Stimulated activated effector memory CD8-positive, alpha-beta T cell treated with anti-CD3 and anti-CD28 coated beads, Interleukin-12 subunit alpha, Interleukin-12 subunit beta, amount 100 ng/mL, for 72 hours (primary cell): Measurements from ENCODE around the gene TMEM94.

ENCODE experiments used
- ATAC-seq: fragments of 150-1000 bp; cut with Tn5 transposase; 2 replicates; pipeline ENCODE4 v1.10.0; 2021
- DNase-seq, 2 donors: peaks; one replicate each; pipeline ENCODE4 v3.0.0; 2021 to 2022; ENCODE audit warnings: low spot score in 2 of 2
- H3K27ac Mint-ChIP-seq: one replicate; pipeline ENCODE4 v1.8.0; 2022; ENCODE audit warnings: mild to moderate bottlenecking, mixed read lengths
- H3K36me3 Mint-ChIP-seq: one replicate; pipeline ENCODE4 v1.8.0; 2022; ENCODE audit warnings: mild to moderate bottlenecking, mixed read lengths
- H3K4me1 Mint-ChIP-seq: one replicate; pipeline ENCODE4 v1.8.0; 2022; ENCODE audit warnings: mixed read lengths
- H3K4me3 Mint-ChIP-seq: one replicate; pipeline ENCODE4 v1.8.0; 2022; ENCODE audit warnings: mild to moderate bottlenecking, mixed read lengths
- H3K9me3 Mint-ChIP-seq: one replicate; pipeline ENCODE4 v1.8.0; 2022; ENCODE audit warnings: mixed read lengths

TMEM94 gene

DNA sequence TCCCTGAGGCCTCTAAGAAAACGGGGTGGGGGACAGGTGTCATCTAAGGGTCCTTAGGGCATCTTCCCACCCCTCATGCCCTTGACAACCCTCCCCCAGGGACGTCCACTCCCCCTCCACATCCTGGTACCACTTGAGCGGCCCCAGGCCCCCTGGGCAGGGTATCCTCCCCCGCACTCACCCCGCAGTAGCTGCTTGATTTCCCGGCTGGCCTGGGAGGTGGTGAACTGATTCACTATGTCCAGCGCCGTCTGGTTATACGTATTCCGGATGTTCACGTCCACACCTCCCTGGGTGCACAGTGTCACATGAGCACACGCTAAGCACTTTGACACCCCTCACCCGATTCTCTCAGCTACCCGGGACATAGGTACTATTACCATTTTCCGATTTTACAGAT lies 49.2 kb downstream of the TMEM94 start:
- Mint-ChIP-seq H3K4me1 (peaks cover 5% of the 10 kb centered on the region), H3K9me3 (no peaks in the 10 kb centered on the region), H3K36me3 (no peaks in the 10 kb centered on the region), H3K4me3 (no peak overlapping the region), H3K27ac (no peak overlapping the region)
- ATAC-seq (no peak), DNase-seq (no peak)

DNA sequence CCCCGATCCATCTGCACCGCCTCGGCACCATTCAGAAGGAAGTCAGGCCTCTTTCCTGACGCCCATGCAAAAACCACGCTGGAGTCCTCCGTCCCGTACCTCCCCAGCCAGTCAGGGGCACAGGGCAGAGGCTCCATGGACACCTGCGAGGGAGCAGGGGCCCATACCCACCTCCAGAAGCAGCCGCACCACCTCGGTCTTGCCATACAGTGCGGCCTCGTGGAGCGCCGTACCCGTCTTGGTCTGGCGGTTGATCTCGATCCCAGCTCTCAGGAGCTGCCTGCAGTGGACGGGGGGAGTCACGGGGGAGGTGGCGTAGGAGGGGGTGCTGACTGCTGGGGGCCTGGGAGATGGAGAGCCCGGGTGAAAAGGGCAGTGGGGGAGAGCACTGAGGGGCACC lies 49.7 kb downstream of the TMEM94 start:
- Mint-ChIP-seq H3K4me1 (peaks cover 5% of the 10 kb centered on the region), H3K4me3 (no peak overlapping the region), H3K27ac (no peak overlapping the region), H3K36me3 (no peaks in the 10 kb centered on the region), H3K9me3 (no peaks in the 10 kb centered on the region)
- no peak for DNase-seq
- ATAC-seq: no peak

DNA sequence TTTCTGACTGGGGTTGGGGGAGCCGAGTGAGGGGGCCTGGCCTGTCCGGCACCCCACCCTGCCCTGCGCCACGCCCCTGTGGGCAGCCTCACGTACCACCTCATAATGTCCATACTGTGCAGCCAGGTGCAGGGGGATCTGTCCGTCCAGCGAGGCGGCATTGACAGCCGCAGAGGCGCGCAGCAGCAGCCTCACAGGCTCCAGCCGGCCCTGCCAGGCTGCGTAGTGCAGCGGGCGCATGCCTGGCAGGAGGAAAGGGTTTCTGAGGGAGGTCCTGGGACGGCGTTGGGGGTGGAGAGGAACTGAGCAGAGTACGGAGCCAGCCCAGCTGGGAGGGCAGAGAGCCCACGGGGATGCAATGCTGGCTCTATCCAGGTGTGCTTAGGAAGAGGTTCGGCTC lies 50.5 kb downstream of the TMEM94 start:
- Mint-ChIP-seq H3K36me3 (no peaks in the 10 kb centered on the region), H3K9me3 (no peaks in the 10 kb centered on the region), H3K4me3 (no peak overlapping the region), H3K27ac (no peak overlapping the region), H3K4me1 (peaks cover 5% of the 10 kb centered on the region)
- DNase-seq (no peak), ATAC-seq (no peak)

DNA sequence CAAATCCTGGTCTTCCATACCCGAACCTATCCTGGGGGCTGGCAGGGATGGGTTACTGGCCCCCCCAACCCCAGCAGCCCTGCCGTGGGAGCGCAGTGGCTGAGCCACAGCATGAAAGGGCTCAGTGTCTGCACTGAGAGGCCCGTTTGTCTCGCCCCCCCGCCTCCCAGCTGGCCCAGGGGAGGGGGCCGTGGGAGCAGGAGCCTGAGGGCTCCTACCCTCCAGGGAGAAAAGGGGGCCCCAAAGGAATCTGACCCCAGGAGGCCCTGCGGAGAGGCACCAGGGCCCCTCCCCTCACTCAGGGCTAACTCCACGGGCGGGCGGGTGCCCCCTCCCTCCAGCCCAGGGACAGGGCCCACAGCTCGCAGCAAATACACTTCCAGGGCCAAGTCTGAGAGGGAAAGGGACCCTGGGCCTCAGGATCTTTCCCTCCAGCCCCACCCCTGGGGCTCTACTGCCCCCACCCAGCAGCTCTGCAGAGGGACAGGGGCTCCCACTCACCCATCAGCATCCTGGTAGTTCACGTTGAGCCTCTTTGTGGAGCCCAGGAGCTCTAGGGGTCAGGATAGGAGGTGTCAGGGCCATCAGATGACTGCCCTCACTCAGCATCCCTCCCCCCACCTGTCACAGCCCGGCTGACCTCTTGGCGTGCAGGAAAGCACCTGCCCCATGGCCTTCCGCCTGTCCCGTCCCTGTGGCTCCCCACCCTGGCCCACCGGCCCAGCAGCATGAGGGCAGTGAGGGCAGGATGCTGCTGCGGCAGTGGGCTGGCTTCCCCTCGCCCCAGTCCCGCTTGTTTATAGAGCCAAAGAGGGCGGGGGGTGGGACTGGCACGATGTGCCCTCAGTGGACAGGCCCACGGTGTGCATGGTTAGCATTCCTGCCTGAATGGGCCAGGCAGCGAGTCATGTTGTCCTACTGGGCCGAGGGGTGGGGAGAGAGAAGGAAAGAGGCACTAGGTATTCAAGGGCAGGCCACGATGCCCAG lies 51.6 kb downstream of the TMEM94 start:
- Mint-ChIP-seq H3K9me3 (no peaks in the 10 kb centered on the region), H3K36me3 (no peaks in the 10 kb centered on the region), H3K27ac (no peak overlapping the region), H3K4me1 (peaks cover 5% of the 10 kb centered on the region), H3K4me3 (no peak overlapping the region)
- no peak for ATAC-seq
- no peak for DNase-seq

DNA sequence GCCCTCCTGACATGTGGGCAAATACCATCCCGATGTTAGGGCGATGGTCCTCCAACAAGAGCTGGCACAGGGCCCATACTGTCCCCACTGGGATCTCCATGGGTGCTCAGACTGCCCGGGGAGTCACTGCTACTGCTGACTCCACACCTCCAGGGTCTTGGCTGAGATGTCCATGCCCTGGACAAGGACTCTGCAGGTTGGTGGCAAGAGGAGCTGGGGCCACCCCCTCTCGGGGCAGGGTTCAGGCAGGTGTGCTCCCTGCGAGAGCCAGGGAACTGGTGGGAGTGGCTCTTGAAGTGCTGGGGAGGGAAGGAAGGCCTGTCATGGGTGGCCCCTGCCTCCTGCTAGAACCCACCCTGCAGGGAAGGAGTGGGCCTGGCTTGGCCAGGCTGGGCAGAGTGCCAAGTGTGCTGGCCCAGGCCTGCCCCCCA lies 52.5 kb downstream of the TMEM94 start:
- peaks cover 5% of the 10 kb centered on the region for H3K4me1 Mint-ChIP-seq
- ATAC-seq: no peak
- no peak overlapping the region for H3K4me3 Mint-ChIP-seq
- H3K27ac Mint-ChIP-seq: no peak overlapping the region
- DNase-seq: no peak
- H3K36me3 Mint-ChIP-seq: peaks cover 5% of the 10 kb centered on the region
- no peaks in the 10 kb centered on the region for H3K9me3 Mint-ChIP-seq

DNA sequence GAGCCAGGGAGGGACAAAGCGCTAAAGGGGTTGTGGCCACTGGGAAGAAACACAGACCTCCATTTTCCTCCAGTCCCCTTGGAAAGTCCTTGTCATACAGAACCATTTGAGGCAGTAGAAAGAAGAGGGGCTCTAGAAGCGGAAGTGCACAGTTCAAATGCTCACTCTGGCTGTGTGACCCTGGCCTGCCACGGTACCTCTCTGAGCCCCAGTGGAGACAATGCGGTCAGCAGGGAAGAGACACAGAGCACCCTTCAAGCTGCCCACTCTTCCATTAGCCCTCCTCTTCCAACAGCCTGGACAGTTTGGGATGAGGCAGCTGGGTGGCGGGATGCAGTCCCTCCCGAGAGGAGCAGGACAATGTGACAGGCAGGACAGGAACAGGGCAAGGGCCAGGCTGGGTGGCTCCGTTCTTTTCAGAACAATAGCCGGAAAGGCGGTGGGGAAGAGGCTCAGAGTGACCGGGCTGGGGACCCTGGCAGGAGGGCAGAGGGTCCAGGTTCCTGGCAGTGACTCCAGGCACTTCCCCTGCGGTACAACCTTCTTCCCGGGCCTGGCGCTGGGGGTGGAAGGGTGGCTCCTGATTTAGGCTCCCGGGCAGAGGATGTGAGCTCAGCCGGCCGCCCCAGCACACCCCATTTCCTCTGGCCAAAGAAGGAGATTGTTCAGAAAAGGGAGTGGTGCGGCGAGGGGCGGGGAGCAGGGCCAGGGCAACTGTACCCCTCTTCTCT lies 53.3 kb downstream of the TMEM94 start:
- DNase-seq (no peak), ATAC-seq (no peak)
- peaks cover 5% of the 10 kb centered on the region for H3K4me1 Mint-ChIP-seq
- H3K27ac Mint-ChIP-seq: no peak overlapping the region
- H3K9me3 Mint-ChIP-seq: no peaks in the 10 kb centered on the region
- H3K36me3 Mint-ChIP-seq: peaks cover 5% of the 10 kb centered on the region
- no peak overlapping the region for H3K4me3 Mint-ChIP-seq

DNA sequence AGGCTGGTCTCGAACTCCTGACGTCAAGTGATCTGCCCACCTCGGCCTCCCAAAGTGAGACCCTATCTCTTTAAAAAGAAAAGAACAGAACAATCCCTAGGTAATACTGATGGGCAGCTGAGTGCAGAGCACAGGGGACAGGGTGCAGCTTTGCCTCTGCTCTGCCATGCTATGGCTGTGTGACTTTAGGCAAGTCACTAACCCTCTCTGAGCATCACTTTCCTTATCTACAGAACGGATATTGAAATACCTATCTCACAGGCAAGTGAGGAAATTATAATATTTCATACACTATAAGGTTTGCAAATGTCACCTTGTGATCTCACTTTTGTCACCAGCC lies 54.8 kb downstream of the TMEM94 start:
- DNase-seq: no peak
- Mint-ChIP-seq H3K4me1 (peaks cover 5% of the 10 kb centered on the region), H3K4me3 (no peak overlapping the region)

DNA sequence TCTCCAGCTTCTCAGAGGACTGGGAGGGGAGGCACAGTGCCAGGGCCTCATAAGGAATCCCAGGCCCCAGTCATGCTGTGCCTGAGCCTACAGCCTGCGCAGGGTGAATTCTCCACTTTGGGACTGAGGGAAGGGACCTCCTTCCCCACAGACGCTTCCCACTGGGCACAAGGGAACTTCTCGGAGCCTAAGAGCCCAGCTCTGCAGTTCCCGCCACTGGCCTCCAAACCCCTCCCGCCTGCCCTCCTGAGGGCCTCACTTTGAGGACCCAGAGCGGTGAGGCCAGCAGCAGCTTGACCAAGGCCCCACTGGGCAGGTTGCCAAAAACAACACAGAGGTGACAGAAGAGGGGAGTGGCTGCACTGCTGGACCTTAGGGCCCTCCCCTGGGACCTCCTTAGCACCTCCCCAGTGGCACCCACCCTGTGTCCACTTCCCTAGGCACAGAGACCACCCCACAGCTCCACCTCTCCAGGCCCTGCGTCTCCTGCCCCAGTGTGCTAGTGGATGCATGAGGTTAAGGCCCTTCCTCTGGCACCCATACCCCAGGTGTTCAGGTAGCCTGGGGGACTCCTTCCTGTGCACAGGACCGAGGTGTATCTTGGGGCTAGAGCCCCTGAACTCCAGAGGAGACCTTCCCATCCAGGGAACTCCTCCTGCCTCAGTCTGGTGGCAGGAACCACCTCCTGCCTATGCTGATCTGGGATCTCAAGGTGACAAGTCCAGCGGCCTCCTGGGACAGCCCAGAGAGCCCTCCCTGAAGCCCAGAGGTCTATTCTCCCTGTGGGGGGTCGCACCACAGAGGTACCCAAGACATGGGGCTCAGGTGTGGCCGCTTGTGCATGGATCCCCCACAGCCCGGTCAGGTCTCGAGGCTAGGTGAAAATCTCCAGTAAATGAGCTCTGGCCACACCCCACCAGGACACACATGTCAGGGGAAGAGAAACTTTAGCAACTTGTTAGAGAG lies 55.5 kb downstream of the TMEM94 start:
- ATAC-seq (no peak), DNase-seq (no peak)
- peaks cover 5% of the 10 kb centered on the region for H3K36me3 Mint-ChIP-seq
- H3K4me1 Mint-ChIP-seq: peaks cover 6% of the 10 kb centered on the region
- H3K27ac Mint-ChIP-seq: peak overlapping the region; percentile 76
- H3K4me3 Mint-ChIP-seq: no peak overlapping the region
- no peaks in the 10 kb centered on the region for H3K9me3 Mint-ChIP-seq

More for the DNA sequence above, 54.8 kb downstream of the TMEM94 start:
- peaks cover 5% of the 10 kb centered on the region for H3K36me3 Mint-ChIP-seq
- no peak for ATAC-seq
- H3K27ac Mint-ChIP-seq: no peak overlapping the region
- no peaks in the 10 kb centered on the region for H3K9me3 Mint-ChIP-seq

DNA sequence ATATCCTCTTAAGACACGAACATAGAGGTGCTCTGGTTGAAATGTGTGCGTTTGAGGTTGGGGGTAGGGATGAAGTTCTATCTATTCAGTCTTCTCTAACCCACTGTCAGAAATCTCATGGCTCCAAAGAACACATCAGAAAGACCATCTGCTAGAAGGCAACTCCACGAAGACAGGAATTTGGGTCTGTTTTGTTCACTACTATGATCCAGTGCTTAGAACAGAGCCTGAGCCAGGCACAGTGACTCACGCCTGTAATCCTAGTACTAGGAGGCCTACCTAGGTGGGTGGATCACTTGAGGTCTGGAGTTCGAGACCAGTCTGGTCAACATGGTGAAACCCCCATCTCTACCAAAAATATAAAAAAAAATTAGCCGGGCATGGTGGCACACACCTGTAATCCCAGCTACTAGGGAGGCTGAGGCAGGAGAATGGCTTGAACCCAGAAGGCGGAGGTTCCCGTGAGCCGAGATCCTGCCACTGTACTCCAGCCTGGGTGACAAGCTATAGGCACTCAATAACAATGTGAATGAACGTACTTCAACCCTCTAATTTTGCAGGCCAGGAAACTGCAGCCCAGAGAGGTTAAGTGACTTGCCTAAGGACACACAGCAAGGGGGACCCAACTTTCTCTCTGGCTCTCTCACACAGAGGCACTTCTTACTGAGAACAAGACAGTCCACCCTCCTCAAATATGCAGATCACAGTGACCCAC lies 56.6 kb downstream of the TMEM94 start:
- peaks cover 5% of the 10 kb centered on the region for H3K36me3 Mint-ChIP-seq

DNA sequence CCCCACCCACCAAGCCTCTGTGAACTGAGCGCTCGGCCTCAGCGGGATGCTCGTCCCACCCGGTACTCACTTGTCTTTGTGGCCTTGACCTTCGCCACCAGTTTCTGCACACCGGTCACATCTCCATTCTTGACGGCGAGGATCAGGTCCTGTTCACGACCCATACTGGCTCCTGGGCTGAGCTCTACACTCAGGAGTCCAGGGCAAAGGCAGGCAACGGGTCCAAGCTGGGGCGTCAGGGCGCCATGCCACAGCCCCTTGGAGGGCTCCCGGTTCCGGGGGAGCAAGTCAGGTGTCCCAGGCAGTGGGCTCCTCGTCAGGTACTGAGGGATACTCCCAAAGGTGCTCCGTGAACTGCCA lies 57.2 kb downstream of the TMEM94 start:
- ATAC-seq: no peak
- peaks cover 24% of the 10 kb centered on the region for H3K4me1 Mint-ChIP-seq
- peaks cover 9% of the 10 kb centered on the region for H3K36me3 Mint-ChIP-seq
- H3K27ac Mint-ChIP-seq: no peak overlapping the region
- no peaks in the 10 kb centered on the region for H3K9me3 Mint-ChIP-seq
- no peak for DNase-seq
- H3K4me3 Mint-ChIP-seq: peak overlapping the region; percentile 76

More for the DNA sequence above, 56.6 kb downstream of the TMEM94 start:
- DNase-seq: no peak
- Mint-ChIP-seq H3K27ac (no peak overlapping the region), H3K4me3 (no peak overlapping the region), H3K9me3 (no peaks in the 10 kb centered on the region), H3K4me1 (peaks cover 18% of the 10 kb centered on the region)
- ATAC-seq: no peak

DNA sequence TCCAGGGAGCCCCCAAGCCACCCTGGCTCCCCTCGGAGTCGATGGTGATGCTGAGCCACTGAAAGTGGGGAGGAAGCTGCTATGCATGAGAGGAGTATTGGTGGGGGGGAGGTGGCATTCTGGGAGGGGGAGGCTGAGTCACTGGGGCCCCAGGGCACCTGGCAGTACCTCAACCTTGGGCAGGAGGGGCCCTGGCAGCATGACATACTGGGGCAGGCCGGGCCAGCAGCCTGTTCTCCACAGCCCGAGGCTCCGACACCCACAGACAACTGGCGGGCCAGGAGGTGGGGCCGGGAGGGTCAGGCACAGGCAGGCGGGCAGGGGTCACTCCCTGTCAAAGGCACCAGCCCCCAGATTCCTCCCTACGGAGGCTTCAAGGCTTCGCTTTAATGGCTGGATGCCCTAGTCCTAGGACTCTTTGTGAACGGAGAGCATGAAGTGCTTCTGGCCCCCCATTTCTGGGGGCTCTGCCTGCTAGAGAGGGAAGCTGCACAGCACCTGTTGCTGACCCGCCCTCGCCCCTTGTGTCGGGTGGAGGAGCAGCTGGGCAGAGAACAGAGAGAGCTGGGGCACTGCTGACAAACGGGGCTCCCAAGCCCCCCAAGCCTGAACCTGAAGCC lies 58.0 kb downstream of the TMEM94 start:
- peak overlapping the region; percentile 76 for H3K4me3 Mint-ChIP-seq
- peaks cover 26% of the 10 kb centered on the region for H3K4me1 Mint-ChIP-seq
- no peaks in the 10 kb centered on the region for H3K9me3 Mint-ChIP-seq
- peaks cover 17% of the 10 kb centered on the region for H3K36me3 Mint-ChIP-seq
- DNase-seq (no peak), ATAC-seq (no peak)
- H3K27ac Mint-ChIP-seq: no peak overlapping the region

DNA sequence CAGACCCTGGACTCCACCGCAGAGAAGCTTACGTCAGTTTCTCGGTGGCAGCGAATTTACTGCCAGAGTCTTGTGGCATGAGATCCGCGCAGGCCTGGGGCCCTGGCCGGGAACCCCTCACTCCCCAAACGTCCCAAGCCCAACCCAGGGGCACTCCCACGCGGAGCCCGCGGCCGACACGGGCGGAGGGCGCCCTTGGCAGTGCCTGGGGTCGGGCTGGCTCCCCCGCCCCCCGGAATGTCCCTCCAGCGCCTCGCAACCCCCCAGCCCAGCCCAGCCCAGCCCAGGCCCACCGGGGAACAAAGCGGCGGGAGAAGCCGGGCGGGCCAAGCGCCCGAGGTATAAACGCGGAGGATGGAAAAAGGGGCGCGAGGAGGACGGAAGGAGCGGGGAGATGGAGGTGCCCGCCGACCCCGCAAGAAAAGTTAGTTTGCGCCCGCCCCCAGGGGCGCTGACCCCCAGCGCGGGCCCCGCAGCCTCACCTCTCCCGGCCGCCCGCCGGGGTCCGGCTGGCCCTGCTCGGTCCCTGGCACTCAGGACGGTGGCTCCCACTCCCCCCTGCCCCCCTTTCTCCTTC lies 58.6 kb downstream of the TMEM94 start:
- ATAC-seq (no peak), DNase-seq (no peak)
- Mint-ChIP-seq H3K36me3 (peaks cover 23% of the 10 kb centered on the region), H3K4me1 (peaks cover 22% of the 10 kb centered on the region), H3K27ac (no peak overlapping the region), H3K4me3 (peak overlapping the region; percentile 76), H3K9me3 (no peaks in the 10 kb centered on the region)

DNA sequence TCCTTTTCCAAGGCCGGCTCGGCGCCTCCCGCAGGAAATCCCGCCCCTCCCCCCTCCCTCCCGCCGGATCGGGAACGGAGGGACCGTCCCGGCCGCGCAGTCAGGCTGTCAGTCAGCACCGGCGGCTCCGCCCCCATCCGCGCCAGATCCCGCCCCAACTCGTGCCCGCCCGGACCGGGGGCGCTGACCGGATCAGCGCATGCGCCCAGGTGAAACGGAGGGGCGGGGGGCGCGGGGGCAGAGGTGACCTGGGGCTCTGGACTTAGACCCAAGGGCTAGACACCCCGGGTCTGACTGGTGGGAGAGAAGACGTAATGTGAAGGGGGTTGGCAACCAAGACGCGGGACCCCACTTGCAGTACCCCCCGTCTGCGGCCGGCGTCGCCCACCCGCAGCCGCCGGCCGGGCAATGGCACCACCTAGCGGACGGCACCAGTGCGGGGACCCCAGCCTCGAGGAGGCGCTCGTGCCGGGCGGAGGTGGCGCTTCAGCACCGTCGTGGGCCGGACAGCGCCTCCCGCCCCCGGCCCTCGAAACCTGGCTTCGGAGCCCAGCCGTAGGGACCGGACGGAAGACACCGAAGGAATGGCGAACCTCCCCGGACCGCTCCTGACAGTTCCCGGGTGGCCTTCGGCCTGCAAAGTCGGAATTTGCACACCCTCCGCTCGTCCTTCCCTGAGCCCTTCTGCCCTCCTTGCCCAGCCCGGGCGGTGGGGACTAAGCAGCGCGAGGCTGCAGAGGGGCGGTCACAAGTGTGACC lies 59.2 kb downstream of the TMEM94 start, which contains the start of gene CASKIN2:
Gene CASKIN2 (minus strand): TSS at position 42 of the 759 bp plus-strand sequence. CDS start 1,733 bp downstream, outside the sequence.
- H3K4me3 Mint-ChIP-seq: peak within 1 kb of the TSS; percentile 76
- peaks cover 29% of the 10 kb centered on the region for H3K36me3 Mint-ChIP-seq
- no peaks in the 10 kb centered on the region for H3K9me3 Mint-ChIP-seq
- ATAC-seq (peak; percentile 69), DNase-seq (peak; percentile 76 to 93)
- H3K27ac Mint-ChIP-seq: no peak within 1 kb of the TSS
- peaks cover 22% of the 10 kb centered on the region for H3K4me1 Mint-ChIP-seq
